Measurements from ENCODE around the gene SIGLEC6. TPM values are rescaled to one million over a fixed set of nuclear protein-coding genes. Genes with fewer than 3 reads are reported as not detected.

SIGLEC6 gene
- polyA plus RNA-seq, 3 donors = 0.04 TPM; not detected in 2

GRCh38 chr19:51524666-51525264 lies 6.7 kb downstream of the SIGLEC6 start:
- H3K4me2 ChIP-seq (replicated peaks; ENCODE audit: extremely low read depth, low read length, poor library complexity, severe bottlenecking) = no peak overlapping the region
- intact Hi-C loops (cut with micrococcal nuclease) = no loop called here
- Mint-ChIP-seq H3K9me3 (peaks cover 0 to 6% (median 0%) of the 10 kb centered on the region in 7 donors), H3K4me3 (no peak overlapping the region), H3K36me3 (no peaks in the 10 kb centered on the region), H3K27ac (no peak overlapping the region), H3K27me3 (ENCODE audit: low read depth in 3 of 3) (peaks cover 0 to 12% (median 4%) of the 10 kb centered on the region in 3 donors), H3K4me1 (peaks cover 6% of the 10 kb centered on the region)
- no peaks in the 10 kb centered on the region for H3K27me3 ChIP-seq (ENCODE audit: control insufficient read depth in 2 of 2, insufficient read depth in 2 of 2, low read length in 2 of 2)
- TF ChIP-seq CTCF (IDR thresholded peaks at IDR 0.05) = no peak
- no peaks in the 10 kb centered on the region for H4K20me1 ChIP-seq (ENCODE audit: insufficient read depth, low read length)
- no peak overlapping the region for H3K9ac ChIP-seq (ENCODE audit: insufficient read depth, low read length, poor library complexity, severe bottlenecking)
- H3K79me2 ChIP-seq (ENCODE audit: insufficient read depth, low read length) = no peaks in the 10 kb centered on the region
- no peaks in the 10 kb centered on the region for H3K9me3 ChIP-seq (replicated peaks in 1 of 2; ENCODE audit: control insufficient read depth in 1 of 2, insufficient read depth in 1 of 2, low read length in 2 of 2)
- H3K4me1 ChIP-seq (ENCODE audit: control insufficient read depth in 1 of 2, insufficient read depth in 2 of 2, low read length in 2 of 2) = no peaks in the 10 kb centered on the region
- H3K4me3 ChIP-seq (replicated peaks in 1 of 3; ENCODE audit: low read depth in 2 of 3, low read length in 3 of 3) = no peak overlapping the region
- no peak overlapping the region for H3K27ac ChIP-seq (ENCODE audit: low read depth in 1 of 2, low read length in 2 of 2)
- no peak for DNase-seq
- H3K36me3 ChIP-seq (replicated peaks in 1 of 2; ENCODE audit: control insufficient read depth in 1 of 2, insufficient read depth in 2 of 2, low read length in 2 of 2) = no peaks in the 10 kb centered on the region
- 85% methylated on average over 6 of the region's 8 CpGs for WGBS (ENCODE audit: insufficient coverage)
- no peak overlapping the region for H2AFZ ChIP-seq (ENCODE audit: insufficient read depth, low read depth, low read length, poor library complexity, severe bottlenecking)

GRCh38 chr19:51521781-51522180 lies 9.7 kb downstream of the SIGLEC6 start:
- no peak for DNase-seq
- intact Hi-C loops (cut with micrococcal nuclease) = no loop called here
- WGBS (ENCODE audit: insufficient coverage) = no CpG with 5 or more reads among the region's 2 CpGs
- Mint-ChIP-seq H3K27ac (no peak overlapping the region), H3K4me1 (peaks cover 6% of the 10 kb centered on the region), H3K27me3 (ENCODE audit: low read depth in 3 of 3) (peaks cover 0 to 9% (median 0%) of the 10 kb centered on the region in 3 donors), H3K4me3 (no peak overlapping the region), H3K9me3 (peaks cover 4 to 19% (median 10%) of the 10 kb centered on the region in 7 donors), H3K36me3 (peaks cover 0 to 3% of the 10 kb centered on the region in 2 donors)
- no peak overlapping the region for H3K4me3 ChIP-seq (replicated peaks in 1 of 3; ENCODE audit: low read depth in 2 of 3, low read length in 3 of 3)
- H3K36me3 ChIP-seq (replicated peaks in 1 of 2; ENCODE audit: control insufficient read depth in 1 of 2, insufficient read depth in 2 of 2, low read length in 2 of 2) = no peaks in the 10 kb centered on the region
- H2AFZ ChIP-seq (ENCODE audit: insufficient read depth, low read depth, low read length, poor library complexity, severe bottlenecking) = no peak overlapping the region
- H3K4me1 ChIP-seq (ENCODE audit: control insufficient read depth in 1 of 2, insufficient read depth in 2 of 2, low read length in 2 of 2) = no peaks in the 10 kb centered on the region
- H3K9me3 ChIP-seq (replicated peaks in 1 of 2; ENCODE audit: control insufficient read depth in 1 of 2, insufficient read depth in 1 of 2, low read length in 2 of 2) = peaks cover 0 to 11% of the 10 kb centered on the region in 2 donors
- no peaks in the 10 kb centered on the region for H4K20me1 ChIP-seq (ENCODE audit: insufficient read depth, low read length)
- H3K27me3 ChIP-seq (ENCODE audit: control insufficient read depth in 2 of 2, insufficient read depth in 2 of 2, low read length in 2 of 2) = no peaks in the 10 kb centered on the region
- H3K79me2 ChIP-seq (ENCODE audit: insufficient read depth, low read length) = no peaks in the 10 kb centered on the region
- no peak for TF ChIP-seq CTCF (IDR thresholded peaks at IDR 0.05)
- no peak overlapping the region for H3K27ac ChIP-seq (ENCODE audit: low read depth in 1 of 2, low read length in 2 of 2)
- no peak overlapping the region for H3K9ac ChIP-seq (ENCODE audit: insufficient read depth, low read length, poor library complexity, severe bottlenecking)
- no peak overlapping the region for H3K4me2 ChIP-seq (replicated peaks; ENCODE audit: extremely low read depth, low read length, poor library complexity, severe bottlenecking)
